ENCODE measurements around the gene TSPAN18. TPM values are rescaled to one million over a fixed set of nuclear protein-coding genes. Genes with fewer than 3 reads are reported as not detected.

Gene TSPAN18
- total and polyA plus RNA-seq, 7 donors, result 5.2 to 21.7 (median 8.0) TPM

DNA sequence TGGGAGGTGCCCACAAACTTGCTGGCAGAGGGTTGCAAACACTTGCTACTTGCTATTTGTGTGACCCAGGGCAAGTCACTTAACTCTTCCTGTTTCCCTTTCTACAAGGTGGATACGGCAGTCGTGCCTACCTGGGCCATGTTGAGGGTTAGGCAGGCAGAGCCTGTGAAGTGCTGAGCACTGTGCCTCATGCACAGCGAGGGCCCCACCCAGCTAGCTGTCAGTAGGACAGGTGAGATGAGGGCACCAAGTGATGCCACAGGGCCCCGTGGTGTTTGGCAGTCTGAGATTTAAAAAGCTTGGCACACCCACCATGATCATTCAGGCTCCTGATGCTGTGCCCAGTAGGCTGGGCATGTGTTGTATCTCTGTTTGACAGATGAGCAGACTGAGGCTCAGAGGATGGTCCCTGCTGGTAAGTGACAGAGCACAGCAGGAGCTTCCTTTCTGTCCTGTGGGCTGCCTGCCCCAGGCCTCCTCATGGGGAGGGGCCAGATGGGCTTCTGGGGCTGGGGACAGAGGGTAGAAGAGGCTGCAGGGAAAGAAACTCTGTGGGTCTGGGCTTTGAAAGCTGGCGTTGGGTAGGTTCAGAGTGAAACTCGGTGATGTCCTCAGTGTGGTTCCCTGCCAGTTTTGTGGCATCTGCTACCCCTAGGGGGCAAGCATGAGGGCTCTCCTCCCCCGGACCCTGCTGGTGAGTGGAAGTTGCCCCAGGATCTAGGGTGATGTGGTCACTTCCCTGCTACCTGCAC lies 59.3 kb downstream of the TSPAN18 start:
- no peak overlapping the region for H3K4me3 ChIP-seq
- H3K27ac ChIP-seq, result no peak overlapping the region
- ATAC-seq (no peak), DNase-seq (no peak)
- H3K36me3 ChIP-seq (ENCODE audit: insufficient read depth in 1 of 2, low read depth in 1 of 2), result no peaks in the 10 kb centered on the region
- TF ChIP-seq, protein P1, sequence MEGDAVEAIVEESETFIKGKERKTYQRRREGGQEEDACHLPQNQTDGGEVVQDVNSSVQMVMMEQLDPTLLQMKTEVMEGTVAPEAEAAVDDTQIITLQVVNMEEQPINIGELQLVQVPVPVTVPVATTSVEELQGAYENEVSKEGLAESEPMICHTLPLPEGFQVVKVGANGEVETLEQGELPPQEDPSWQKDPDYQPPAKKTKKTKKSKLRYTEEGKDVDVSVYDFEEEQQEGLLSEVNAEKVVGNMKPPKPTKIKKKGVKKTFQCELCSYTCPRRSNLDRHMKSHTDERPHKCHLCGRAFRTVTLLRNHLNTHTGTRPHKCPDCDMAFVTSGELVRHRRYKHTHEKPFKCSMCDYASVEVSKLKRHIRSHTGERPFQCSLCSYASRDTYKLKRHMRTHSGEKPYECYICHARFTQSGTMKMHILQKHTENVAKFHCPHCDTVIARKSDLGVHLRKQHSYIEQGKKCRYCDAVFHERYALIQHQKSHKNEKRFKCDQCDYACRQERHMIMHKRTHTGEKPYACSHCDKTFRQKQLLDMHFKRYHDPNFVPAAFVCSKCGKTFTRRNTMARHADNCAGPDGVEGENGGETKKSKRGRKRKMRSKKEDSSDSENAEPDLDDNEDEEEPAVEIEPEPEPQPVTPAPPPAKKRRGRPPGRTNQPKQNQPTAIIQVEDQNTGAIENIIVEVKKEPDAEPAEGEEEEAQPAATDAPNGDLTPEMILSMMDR (IDR thresholded peaks at IDR 0.05), result no peak
- no peaks in the 10 kb centered on the region for H3K9me3 ChIP-seq
- intact Hi-C loops (cut with DNase I), result no loop called here
- WGBS, 3 donors, result 55 to 59% (median 58%) methylated on average over 7 of the region's 7 CpGs
- no peaks in the 10 kb centered on the region for H3K4me1 ChIP-seq
- H3K27me3 ChIP-seq (ENCODE audit: insufficient read depth in 3 of 3, low read length in 2 of 3), result peaks cover 0 to 7% (median 2%) of the 10 kb centered on the region in 3 donors

DNA sequence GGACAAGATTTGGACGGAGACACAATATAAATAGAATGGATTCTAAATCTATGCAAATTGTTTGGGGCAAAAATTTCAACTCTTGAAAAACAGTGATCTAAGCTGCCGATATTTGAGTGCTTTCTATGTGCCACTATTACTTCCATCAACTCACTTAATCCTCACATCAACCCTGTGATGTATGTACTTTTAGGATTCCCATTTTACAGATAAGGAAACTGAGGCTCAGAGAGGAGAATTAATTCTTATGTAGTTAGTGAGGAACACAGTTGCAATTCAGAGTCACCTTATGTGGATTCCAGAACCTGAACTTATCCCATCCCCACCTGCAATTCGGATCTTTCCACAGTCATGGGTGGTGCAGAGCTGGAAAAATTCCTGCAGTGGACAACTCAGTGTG lies 60.3 kb downstream of the TSPAN18 start:
- WGBS, 3 donors, result 89 to 93% (median 89%) methylated on average over 3 of the region's 3 CpGs
- H3K27ac ChIP-seq, result no peak overlapping the region
- DNase-seq, result no peak
- no peaks in the 10 kb centered on the region for H3K4me1 ChIP-seq
- intact Hi-C loops (cut with DNase I), result no loop called here
- no peak for ATAC-seq
- no peaks in the 10 kb centered on the region for H3K36me3 ChIP-seq (ENCODE audit: insufficient read depth in 1 of 2, low read depth in 1 of 2)
- H3K27me3 ChIP-seq (ENCODE audit: insufficient read depth in 3 of 3, low read length in 2 of 3), result peaks cover 0 to 13% (median 2%) of the 10 kb centered on the region in 3 donors
- no peak overlapping the region for H3K4me3 ChIP-seq
- no peaks in the 10 kb centered on the region for H3K9me3 ChIP-seq
- TF ChIP-seq, protein P1 (IDR thresholded peaks at IDR 0.05), result no peak

DNA sequence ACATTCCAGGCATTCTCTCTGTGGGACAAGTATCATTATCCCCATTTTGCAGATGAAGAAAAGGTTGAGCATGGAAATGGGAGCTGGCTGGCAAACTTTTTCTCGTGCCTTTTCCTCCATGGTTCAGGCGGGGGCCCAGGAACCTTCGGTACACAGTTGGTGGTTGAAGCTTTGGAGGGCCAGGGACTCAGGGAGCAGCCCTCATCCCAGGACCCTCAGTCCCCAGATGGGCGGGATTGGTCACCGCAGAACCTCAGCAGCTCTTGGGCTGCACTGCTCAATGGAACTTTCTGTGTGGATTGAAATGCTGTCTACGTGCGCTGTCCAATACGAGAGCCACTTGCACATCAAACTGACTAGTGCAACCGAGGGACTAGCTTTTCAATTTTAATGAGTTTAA lies 61.2 kb downstream of the TSPAN18 start:
- ATAC-seq (no peak), DNase-seq (no peak)
- no peak overlapping the region for H3K4me3 ChIP-seq
- no peaks in the 10 kb centered on the region for H3K4me1 ChIP-seq
- no peak overlapping the region for H3K27ac ChIP-seq
- peaks cover 0 to 23% (median 2%) of the 10 kb centered on the region in 3 donors for H3K27me3 ChIP-seq (ENCODE audit: insufficient read depth in 3 of 3, low read length in 2 of 3)
- intact Hi-C loops (cut with DNase I), result no loop called here
- no peaks in the 10 kb centered on the region for H3K9me3 ChIP-seq
- TF ChIP-seq, protein P1 (IDR thresholded peaks at IDR 0.05), result no peak
- 83 to 92% (median 86%) methylated on average over 9 of the region's 9 CpGs for WGBS, 3 donors
- H3K36me3 ChIP-seq (ENCODE audit: insufficient read depth in 1 of 2, low read depth in 1 of 2), result no peaks in the 10 kb centered on the region

DNA sequence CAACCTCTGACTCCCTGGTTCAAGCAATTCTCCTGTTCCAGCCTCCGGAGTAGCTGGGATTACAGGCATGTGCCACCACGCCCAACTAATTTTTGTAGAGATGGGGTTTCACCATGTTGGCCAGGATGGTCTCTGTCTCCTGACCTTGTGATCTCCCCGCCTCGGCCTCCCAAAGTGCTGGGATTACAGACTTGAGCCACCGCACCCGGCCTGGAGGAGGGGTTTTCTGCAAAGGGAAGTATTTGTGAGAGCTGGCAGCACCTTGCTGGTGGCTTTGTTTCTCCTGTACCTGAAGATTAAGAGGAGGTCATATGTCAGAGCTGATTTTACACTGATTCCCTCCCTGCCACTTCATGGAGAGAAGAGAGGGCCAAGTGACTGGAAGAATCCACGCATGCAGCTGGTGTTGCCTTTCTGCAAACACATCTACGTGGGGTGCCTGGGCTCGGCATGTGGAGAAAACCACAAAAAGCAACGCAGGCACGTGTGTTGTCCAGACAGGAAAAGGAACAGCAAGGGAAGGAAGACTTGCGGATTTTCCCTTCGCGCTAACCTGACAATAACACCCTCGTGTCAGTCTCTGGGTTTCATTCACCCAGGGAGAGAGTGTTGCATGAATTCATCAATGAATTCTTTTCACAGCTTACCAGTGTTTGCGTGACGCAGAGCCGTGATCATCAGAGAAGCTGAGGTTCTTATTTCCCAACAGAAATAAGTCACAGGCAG lies 61.9 kb downstream of the TSPAN18 start:
- Histone ChIP-seq H3K27me3 (ENCODE audit: insufficient read depth in 3 of 3, low read length in 2 of 3) (peaks cover 0 to 24% (median 2%) of the 10 kb centered on the region in 3 donors), H3K27ac (no peak overlapping the region), H3K36me3 (ENCODE audit: insufficient read depth in 1 of 2, low read depth in 1 of 2) (no peaks in the 10 kb centered on the region), H3K4me1 (no peaks in the 10 kb centered on the region), H3K4me3 (no peak overlapping the region), H3K9me3 (no peaks in the 10 kb centered on the region)
- TF ChIP-seq, protein P1 (IDR thresholded peaks at IDR 0.05), result no peak
- WGBS, 3 donors, result 60 to 67% (median 65%) methylated on average over 18 of the region's 18 CpGs
- intact Hi-C loops (cut with DNase I), result no loop called here
- no peak for ATAC-seq
- DNase-seq, result no peak
